Naive thymus-derived CD4-positive, alpha-beta T cell (primary cell): Measurements from ENCODE around the gene DEPDC7. TPM values are rescaled to one million over a fixed set of nuclear protein-coding genes. Genes with fewer than 3 reads are reported as not detected.

ENCODE experiments used
- ATAC-seq: fragments of 150-1000 bp; cut with Tn5 transposase; 2 replicates; pipeline ENCODE4 v1.10.0; 2021; ENCODE audit warnings: mild to moderate bottlenecking, moderate library complexity
- CTCF ChIA-PET: fragments of 350-600 bp; sonication (Branson Sonifier 250); formaldehyde crosslinking; loops from one replicate; lab custom pipeline; 2021; ENCODE audit warnings: antibody characterized with exemption; lab: Charles Lee
- POLR2A ChIA-PET: fragments of 350-600 bp; sonication (Branson Sonifier 250); formaldehyde crosslinking; loops from one replicate; lab custom pipeline; 2021; ENCODE audit warnings: antibody characterized with exemption, inconsistent platforms; lab: Charles Lee
- DNase-seq, 9 donors: peaks; one replicate each; pipeline versions ENCODE4 v3.0.0 to v3.0.0-alpha.2; 2020 to 2022; ENCODE audit warnings: mixed read lengths in 1 of 9
- H3K27ac ChIP-seq: one replicate; pipeline ENCODE4 v1.7.0; 2013; ENCODE audit warnings: mild to moderate bottlenecking, low read depth, low read length, moderate library complexity
- H3K27me3 ChIP-seq, 2 donors: one replicate each; pipeline ENCODE4 v1.7.0; 2013; ENCODE audit warnings: low read length in 2 of 2, mild to moderate bottlenecking in 2 of 2, moderate library complexity in 2 of 2; ENCODE audit not compliant: control insufficient read depth in 2 of 2, insufficient read depth in 2 of 2
- H3K36me3 ChIP-seq, 3 experiments: 1 replicate in 2 of 3; 2 replicates in 1 of 3; pipeline ENCODE4 v1.7.0; 2013; ENCODE audit warnings: low read length in 3 of 3, mild to moderate bottlenecking in 3 of 3, moderate library complexity in 1 of 3; ENCODE audit not compliant: insufficient read depth in 3 of 3, control insufficient read depth in 2 of 3
- H3K4me1 ChIP-seq, 2 donors: one replicate each; pipeline ENCODE4 v1.7.0; 2013; ENCODE audit warnings: low read length in 2 of 2, mild to moderate bottlenecking in 2 of 2, moderate library complexity in 1 of 2; ENCODE audit not compliant: control insufficient read depth in 2 of 2, insufficient read depth in 2 of 2
- H3K4me3 ChIP-seq: 2 replicates; pipeline ENCODE4 v1.7.0; 2013; ENCODE audit warnings: mild to moderate bottlenecking, low read length
- H3K9me3 ChIP-seq, 3 experiments: 1 replicate in 2 of 3; 2 replicates in 1 of 3; pipeline ENCODE4 v1.7.0; 2013; ENCODE audit warnings: low read length in 3 of 3; ENCODE audit not compliant: control insufficient read depth in 2 of 3
- H3K27ac Mint-ChIP-seq, 9 donors: one replicate each; pipeline ENCODE4 v1.8.0; 2020 to 2022; ENCODE audit warnings: mixed read lengths in 9 of 9, mild to moderate bottlenecking in 8 of 9, moderate library complexity in 5 of 9, inconsistent platforms in 2 of 9
- H3K27me3 Mint-ChIP-seq, 5 donors: one replicate each; pipeline ENCODE4 v1.8.0; 2021 to 2022; ENCODE audit warnings: mixed read lengths in 5 of 5, mild to moderate bottlenecking in 1 of 5
- H3K36me3 Mint-ChIP-seq, 5 donors: one replicate each; pipeline ENCODE4 v1.8.0; 2020 to 2022; ENCODE audit warnings: mixed read lengths in 5 of 5, mild to moderate bottlenecking in 3 of 5, inconsistent platforms in 1 of 5
- H3K4me1 Mint-ChIP-seq, 7 donors: one replicate each; pipeline ENCODE4 v1.8.0; 2020 to 2022; ENCODE audit warnings: mixed read lengths in 7 of 7, mild to moderate bottlenecking in 3 of 7, inconsistent platforms in 1 of 7
- H3K4me3 Mint-ChIP-seq, 10 donors: one replicate each; pipeline ENCODE4 v1.8.0; 2020 to 2022; ENCODE audit warnings: mild to moderate bottlenecking in 10 of 10, mixed read lengths in 10 of 10, moderate library complexity in 6 of 10, inconsistent platforms in 2 of 10
- H3K9me3 Mint-ChIP-seq, 11 donors: one replicate each; pipeline ENCODE4 v1.8.0; 2020 to 2022; ENCODE audit warnings: mixed read lengths in 11 of 11, mild to moderate bottlenecking in 4 of 11, inconsistent platforms in 1 of 11, moderate library complexity in 1 of 11
- intact Hi-C, 2 donors: fragments of 100-400 bp; cut with micrococcal nuclease; formaldehyde crosslinking; loops; one replicate each; pipeline ENCODE4 v1.15.1; 2023
- polyA plus RNA-seq, 2 donors: library from polyadenylated mRNA; unstranded; fragments of 300-500 nt; fragmentation: Illumina TruSeq; gene quantifications; one replicate each; pipeline ENCODE4 v1.2.3, GENCODE V29; 2021
- total RNA-seq, 6 experiments: library from RNA in 5 of 6; stranded (reverse) in 5 of 6; gene quantifications; 1 replicate in 5 of 6; 2 replicates in 1 of 6; pipeline ENCODE4 v1.2.3 and lab custom pipeline; 2021 to 2026

Gene DEPDC7
- total and polyA plus RNA-seq, 7 experiments from 2014 or later, result 0.65 to 9.6 (median 3.2) TPM

DNA sequence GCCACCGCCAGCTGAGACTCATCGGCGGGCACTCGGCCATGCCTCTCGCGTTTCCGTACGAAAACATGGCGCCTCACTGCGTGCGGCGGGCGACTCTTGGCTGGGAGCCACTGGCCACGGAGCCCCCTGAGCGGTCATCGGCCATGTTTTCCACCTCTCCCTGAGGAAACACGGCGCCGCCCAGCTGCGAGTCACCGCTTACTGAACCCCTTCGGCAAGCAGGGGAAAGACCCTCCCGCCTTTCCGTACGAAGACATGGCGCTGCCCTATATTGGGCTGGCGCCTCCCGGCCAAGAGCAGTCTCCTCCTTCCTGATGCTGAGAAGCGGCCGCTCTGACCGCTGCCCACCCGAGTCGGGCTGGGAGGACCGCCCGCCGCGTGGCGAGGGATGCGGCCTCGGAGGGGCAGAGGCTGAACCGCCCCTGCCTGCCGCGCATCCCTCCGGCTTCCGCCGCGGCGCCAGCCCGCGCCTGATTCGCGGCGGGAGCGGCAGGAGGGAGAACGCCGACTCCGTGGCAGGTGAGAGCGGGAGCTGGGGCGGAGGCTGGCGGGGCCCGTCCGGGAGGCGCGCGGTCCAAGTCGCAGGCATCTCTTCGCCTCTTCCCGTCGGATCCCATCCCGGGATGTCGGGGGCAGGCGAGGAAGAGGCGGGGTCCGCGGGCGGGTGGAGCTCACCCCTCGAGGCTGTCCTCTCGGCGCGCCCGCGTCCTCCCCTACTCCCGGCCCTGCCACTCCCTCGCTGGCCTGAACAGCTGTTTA is 23.8 kb downstream of the DEPDC7 start, which contains the start of gene TCP11L1:
TSS of gene TCP11L1 (plus strand) at position 299 of the 759 bp plus-strand sequence. CDS start 4,202 bp downstream, outside the sequence.
- ATAC-seq (peak; percentile 93), DNase-seq (peak; percentile 57 to 88 (median 76))
- intact Hi-C loops, result loop anchor here (1.0 to 10.0 kb wide), 15 partner anchors 24 to 1877 kb away; partner anchors contain the start of genes CSTF3 (in 2 of the 2), DEPDC7 (in 2 of the 2), EIF3M (in 2 of the 2) and HIPK3 (in 2 of the 2)
- peaks cover 3 to 9% of the 10 kb centered on the region in 2 donors for H3K4me1 ChIP-seq
- no peaks in the 10 kb centered on the region for H3K27me3 ChIP-seq
- Mint-ChIP-seq H3K9me3 (no peaks in the 10 kb centered on the region), H3K27me3 (peaks cover 0 to 17% (median 0%) of the 10 kb centered on the region in 5 donors), H3K4me3 (peak within 1 kb of the TSS; percentile 91 to 97 (median 94)), H3K36me3 (no peaks in the 10 kb centered on the region), H3K4me1 (peaks cover 0 to 17% (median 14%) of the 10 kb centered on the region in 7 donors), H3K27ac (peak within 1 kb of the TSS; percentile 77 to 95 (median 92))
- H3K27ac ChIP-seq, result peak within 1 kb of the TSS; percentile 82
- H3K36me3 ChIP-seq, result peaks cover 0 to 12% (median 0%) of the 10 kb centered on the region in 3 experiments
- H3K9me3 ChIP-seq, result no peaks in the 10 kb centered on the region
- POLR2A ChIA-PET, result interaction anchor here (0.8 to 3.1 kb wide), 13 partner anchors 8 to 219 kb away, joined by 3 to 19 read pairs (median 6); partner anchors contain the start of genes CSTF3 and DEPDC7
- H3K4me3 ChIP-seq, result peak within 1 kb of the TSS; percentile 100
- CTCF ChIA-PET, result interaction anchor here (1.4 to 2.2 kb wide), 3 partner anchors 26 to 80 kb away, joined by 6 to 10 read pairs (median 10); no protein-coding TSS in a partner anchor

DNA sequence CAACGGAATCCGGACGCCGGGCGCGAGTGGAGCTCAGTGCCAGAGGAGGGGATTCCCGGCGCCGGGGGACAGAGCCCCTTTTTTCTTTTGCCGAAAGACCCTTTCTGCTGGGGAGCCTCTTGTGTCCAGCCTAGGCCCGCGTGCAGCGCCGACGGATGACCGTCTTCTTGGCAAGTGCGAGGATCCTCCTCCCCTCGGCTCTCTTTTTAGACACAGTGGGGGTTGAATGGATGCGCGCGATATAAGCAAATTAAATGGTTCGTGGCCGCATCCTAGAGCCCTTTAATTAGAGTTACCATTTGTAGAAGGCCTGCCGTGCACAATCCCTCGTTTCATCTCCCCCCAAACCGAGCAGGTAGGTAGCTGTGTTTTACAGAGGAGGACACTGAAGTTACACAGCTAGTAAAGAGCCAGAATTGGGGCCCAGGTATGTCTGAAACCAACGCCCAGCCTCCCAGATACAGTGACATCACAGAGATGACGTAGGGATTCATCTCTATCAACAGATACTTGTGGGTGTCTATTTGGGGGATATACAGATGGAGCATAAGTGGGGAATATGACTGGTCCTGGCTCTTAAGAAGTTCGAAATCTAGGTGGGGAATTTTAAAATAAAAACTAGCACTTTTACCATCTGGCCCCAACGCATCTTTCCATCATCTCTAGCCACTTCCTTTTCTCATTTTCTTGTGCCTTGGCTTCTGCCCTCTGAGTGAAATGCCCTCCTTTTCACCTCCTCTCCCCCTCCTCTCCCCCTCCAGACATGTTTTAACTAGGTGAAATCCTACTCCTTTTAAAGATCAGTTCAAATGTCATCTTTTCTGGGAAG is 24.6 kb downstream of the DEPDC7 start:
- peaks cover 3 to 9% of the 10 kb centered on the region in 2 donors for H3K4me1 ChIP-seq
- no peaks in the 10 kb centered on the region for H3K9me3 ChIP-seq
- peaks cover 0 to 12% (median 0%) of the 10 kb centered on the region in 3 experiments for H3K36me3 ChIP-seq
- peak overlapping the region; percentile 82 for H3K27ac ChIP-seq
- ChIA-PET POLR2A (interaction anchor here (1.0 to 3.1 kb wide), 10 partner anchors 8 to 79 kb away, joined by 3 to 19 read pairs (median 8); partner anchors contain the start of gene DEPDC7), CTCF (interaction anchor here (1.8 to 2.2 kb wide), 2 partner anchors 29 to 81 kb away, joined by 6 to 10 read pairs; no protein-coding TSS in a partner anchor)
- peak; percentile 40 for ATAC-seq
- peak in 6 of 9 donors; percentile 24 to 65 (median 32) for DNase-seq
- Mint-ChIP-seq H3K4me3 (peak overlapping the region; percentile 77 to 97 (median 92)), H3K9me3 (no peaks in the 10 kb centered on the region), H3K27ac (peak overlapping the region; percentile 57 to 91 (median 82)), H3K27me3 (peaks cover 0 to 12% (median 0%) of the 10 kb centered on the region in 5 donors), H3K4me1 (peaks cover 0 to 17% (median 13%) of the 10 kb centered on the region in 7 donors), H3K36me3 (no peaks in the 10 kb centered on the region)
- H3K27me3 ChIP-seq, result no peaks in the 10 kb centered on the region
- peak overlapping the region; percentile 100 for H3K4me3 ChIP-seq
- intact Hi-C loops, result no loop called here

DNA sequence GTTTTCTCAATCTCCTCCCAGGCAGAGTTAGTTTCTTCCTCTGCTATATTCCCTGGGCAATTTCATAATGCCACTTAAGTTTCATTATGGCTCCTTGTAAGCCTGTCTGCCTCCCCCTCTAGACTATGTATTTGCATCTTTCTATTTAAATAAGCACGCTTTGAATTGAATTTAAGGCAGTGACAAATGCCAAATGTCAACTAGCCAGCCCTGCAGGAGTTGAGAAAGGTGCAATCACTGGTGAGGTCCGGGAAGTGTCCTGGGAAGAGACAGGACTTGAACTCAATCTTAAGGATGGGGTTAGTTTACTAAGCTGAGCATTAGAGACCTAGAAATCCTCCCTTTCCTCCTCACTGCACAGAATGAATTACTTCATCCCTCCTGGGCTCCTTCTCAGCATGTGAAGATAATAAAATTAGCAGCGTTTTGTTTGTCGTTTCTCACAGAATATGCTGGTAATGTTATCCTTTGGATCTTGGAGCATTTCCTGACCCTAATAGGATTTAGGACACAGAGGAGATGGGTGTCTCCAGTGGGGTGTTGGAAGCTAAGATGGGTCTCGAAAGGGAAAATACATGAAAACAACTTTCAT is 25.3 kb downstream of the DEPDC7 start:
- ChIA-PET POLR2A (interaction anchor here (1.5 to 2.1 kb wide), 2 partner anchors 10 to 29 kb away, joined by 5 to 15 read pairs; no protein-coding TSS in a partner anchor), CTCF (no interaction called here)
- Histone ChIP-seq H3K4me1 (peaks cover 3 to 9% of the 10 kb centered on the region in 2 donors), H3K27ac (no peak overlapping the region), H3K27me3 (no peaks in the 10 kb centered on the region), H3K4me3 (no peak overlapping the region), H3K9me3 (no peaks in the 10 kb centered on the region), H3K36me3 (peaks cover 0 to 12% (median 0%) of the 10 kb centered on the region in 3 experiments)
- Mint-ChIP-seq H3K27ac (peak overlapping the region in 7 of 9 donors; percentile 57 to 91 (median 82)), H3K4me3 (peak overlapping the region; percentile 77 to 97 (median 92)), H3K4me1 (peaks cover 0 to 17% (median 13%) of the 10 kb centered on the region in 7 donors), H3K9me3 (no peaks in the 10 kb centered on the region), H3K36me3 (peaks cover 0 to 6% (median 0%) of the 10 kb centered on the region in 5 donors), H3K27me3 (peaks cover 0 to 7% (median 0%) of the 10 kb centered on the region in 5 donors)
- intact Hi-C loops, result no loop called here
- ATAC-seq, result no peak
- DNase-seq, result no peak

DNA sequence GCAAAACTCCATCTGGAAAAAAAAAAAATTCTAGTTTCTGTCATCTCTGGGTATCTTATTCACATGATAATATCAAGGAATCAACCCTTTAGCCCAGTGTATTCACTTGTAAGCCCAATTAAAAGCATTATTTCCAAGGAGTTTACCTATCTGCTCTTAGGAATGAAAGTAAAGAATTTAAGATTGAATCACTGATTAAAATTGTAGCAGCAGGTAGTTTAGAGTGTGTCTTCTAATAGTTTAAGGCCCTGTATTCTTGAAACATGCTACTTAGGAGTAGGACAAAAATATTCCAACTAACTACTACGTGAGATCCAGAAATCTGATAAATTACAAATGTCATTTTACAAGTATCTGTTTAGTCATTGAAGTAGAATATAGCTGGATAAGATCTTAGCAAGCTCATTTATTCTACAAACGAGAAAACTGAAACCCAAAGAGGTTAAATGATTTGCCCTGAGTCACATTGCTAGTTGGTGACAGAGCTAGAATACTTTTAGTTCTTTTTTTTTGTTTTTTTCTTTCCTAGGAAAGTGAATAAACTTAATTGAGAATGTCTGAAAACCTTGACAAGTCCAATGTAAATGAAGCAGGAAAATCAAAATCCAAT is 27.6 kb downstream of the DEPDC7 start:
- Mint-ChIP-seq H3K27ac (peak overlapping the region in 1 of 9 donors; percentile 23), H3K27me3 (no peaks in the 10 kb centered on the region), H3K36me3 (peaks cover 4 to 21% (median 9%) of the 10 kb centered on the region in 5 donors), H3K4me1 (peaks cover 0 to 17% (median 13%) of the 10 kb centered on the region in 7 donors), H3K9me3 (no peaks in the 10 kb centered on the region), H3K4me3 (no peak overlapping the region)
- Histone ChIP-seq H3K4me3 (no peak overlapping the region), H3K9me3 (no peaks in the 10 kb centered on the region), H3K27ac (no peak overlapping the region), H3K36me3 (peaks cover 0 to 12% (median 0%) of the 10 kb centered on the region in 3 experiments), H3K4me1 (peaks cover 3 to 9% of the 10 kb centered on the region in 2 donors), H3K27me3 (no peaks in the 10 kb centered on the region)
- CTCF ChIA-PET, result interaction anchor here (0.9 kb wide), 1 partner anchor 18 kb away, joined by 4 read pairs; no protein-coding TSS in a partner anchor
- ATAC-seq (no peak), DNase-seq (no peak)
- POLR2A ChIA-PET, result interaction anchor here (0.7 to 0.9 kb wide), 2 partner anchors 12 to 213 kb away, joined by 3 read pairs; no protein-coding TSS in a partner anchor
- intact Hi-C loops, result no loop called here

DNA sequence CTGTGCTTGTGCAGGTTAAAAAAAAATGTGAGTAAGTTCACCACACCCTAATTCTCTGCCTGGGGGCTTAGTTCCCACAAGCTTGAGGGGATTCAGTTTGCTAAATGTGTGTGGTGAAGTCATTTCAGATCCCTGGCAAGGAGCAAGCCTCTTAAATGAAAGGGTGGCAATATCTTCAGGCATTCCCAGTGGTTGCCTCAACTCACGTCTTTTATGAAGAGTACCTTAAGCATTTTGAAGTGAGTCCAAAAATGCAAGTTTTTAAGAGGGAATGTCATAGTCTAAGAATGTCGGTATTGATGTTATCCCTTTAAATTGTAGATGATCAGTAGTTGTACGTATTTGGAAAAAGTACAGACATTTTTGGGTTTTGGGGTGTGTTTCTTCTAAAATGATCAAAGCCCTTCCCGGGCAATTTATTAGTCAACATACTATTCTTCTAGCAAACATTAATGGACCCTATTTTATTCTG is 28.6 kb downstream of the DEPDC7 start:
- ChIA-PET CTCF (no interaction called here), POLR2A (interaction anchor here (0.9 kb wide), 1 partner anchor 11 kb away, joined by 3 read pairs; no protein-coding TSS in a partner anchor)
- Histone ChIP-seq H3K27ac (no peak overlapping the region), H3K4me1 (peaks cover 3 to 9% of the 10 kb centered on the region in 2 donors), H3K36me3 (peaks cover 0 to 9% (median 0%) of the 10 kb centered on the region in 3 experiments), H3K9me3 (no peaks in the 10 kb centered on the region), H3K27me3 (no peaks in the 10 kb centered on the region), H3K4me3 (no peak overlapping the region)
- no peak overlapping the region for H3K4me3 Mint-ChIP-seq
- peaks cover 0 to 16% (median 12%) of the 10 kb centered on the region in 7 donors for H3K4me1 Mint-ChIP-seq
- DNase-seq (no peak), ATAC-seq (no peak)
- no peaks in the 10 kb centered on the region for H3K9me3 Mint-ChIP-seq
- intact Hi-C loops, result no loop called here
- H3K36me3 Mint-ChIP-seq, result peaks cover 4 to 24% (median 9%) of the 10 kb centered on the region in 5 donors
- no peak overlapping the region for H3K27ac Mint-ChIP-seq
- H3K27me3 Mint-ChIP-seq, result no peaks in the 10 kb centered on the region
